ENCODE data around the gene FLNB. TPM values are rescaled to one million over a fixed set of nuclear protein-coding genes. Genes with fewer than 3 reads are reported as not detected.

FLNB gene
- total and polyA plus RNA-seq, 9 of the 15 experiments (the other 6 are each of a cell fraction or from before 2014, with no cell fraction given), result 9.4 to 48.1 (median 25.6) TPM

DNA sequence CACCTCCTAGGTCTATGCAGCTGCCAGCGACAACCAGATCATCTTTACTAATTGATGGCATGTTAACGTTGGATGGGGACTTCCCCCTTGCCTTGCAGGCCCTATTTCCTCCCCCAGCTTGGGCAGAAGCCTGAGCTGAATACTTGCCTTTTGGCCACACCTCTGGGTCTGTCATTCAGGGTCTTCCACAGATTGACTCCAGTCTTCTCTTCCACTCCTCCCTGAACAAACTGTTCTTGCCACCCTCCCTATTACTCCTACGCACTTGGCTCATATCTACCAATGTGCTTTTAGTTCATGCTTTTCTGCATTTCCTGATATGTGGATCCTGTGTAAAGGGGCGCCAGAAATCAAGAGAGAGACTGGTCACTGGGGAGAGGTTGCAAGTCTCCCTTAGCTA is 129.1 kb downstream of the FLNB start:
- no TSS peak for BruUV-seq (replicated peaks)
- no peaks in the 10 kb centered on the region for H3K9me3 ChIP-seq (replicated peaks; ENCODE audit: control insufficient read depth, insufficient read depth, low read depth, low read length)
- H3K4me2 ChIP-seq (ENCODE audit: insufficient read depth, low read length), result no peak overlapping the region
- peaks cover 66% of the 10 kb centered on the region; the same call in 2 of the 3 replicates for H3K36me3 ChIP-seq (ENCODE audit: control insufficient read depth, insufficient read depth, low read length)
- intact Hi-C loops (cut with micrococcal nuclease), result no loop called here
- no peaks in the 10 kb centered on the region for H3K4me1 ChIP-seq (replicated peaks in 1 of 2; ENCODE audit: control insufficient read depth in 2 of 2, insufficient read depth in 2 of 2, low read length in 2 of 2)
- H3K79me2 ChIP-seq (ENCODE audit: control insufficient read depth, insufficient read depth, low read length), result no peaks in the 10 kb centered on the region
- FAIRE-seq (no peak), ATAC-seq (no peak), DNase-seq (ENCODE audit: extremely low read depth in 1 of 4, low spot score in 3 of 4) (no peak)
- H2AFZ ChIP-seq (ENCODE audit: low read depth, low read length), result no peak overlapping the region
- H3K27me3 ChIP-seq (ENCODE audit: control insufficient read depth in 2 of 2, insufficient read depth in 2 of 2, low read length in 2 of 2), result no peaks in the 10 kb centered on the region
- ChIA-PET CTCF (ENCODE audit: low intra/inter-chr PET ratio) (no interaction called here), POLR2A (no interaction called here)
- H3K9ac ChIP-seq (ENCODE audit: insufficient read depth in 1 of 2, low read depth in 2 of 2, low read length in 2 of 2), result no peak overlapping the region
- no peak overlapping the region for H3K4me3 ChIP-seq
- H3K27ac ChIP-seq (ENCODE audit: extremely low read depth, low read depth, low read length), result no peak overlapping the region
- no peaks in the 10 kb centered on the region for H4K20me1 ChIP-seq (replicated peaks; ENCODE audit: control insufficient read depth, insufficient read depth, low read length)
- 79% methylated on average over 4 of the region's 4 CpGs for WGBS (ENCODE audit: insufficient coverage, low coverage, missing lambda C conversion rate)
- H3K9me1 ChIP-seq (ENCODE audit: control insufficient read depth, insufficient read depth, low read length), result no peaks in the 10 kb centered on the region
- in situ Hi-C loops (cut with MboI), result no loop called here
- no peak for TF ChIP-seq SMAD2 (IDR thresholded peaks at IDR 0.05; ENCODE audit: low read depth, low read length)
- no peak for TF ChIP-seq PPARD (CRISPR knock-in tag; IDR thresholded peaks at IDR 0.05)
- no peak for TF ChIP-seq VEZF1 (CRISPR knock-in tag; IDR thresholded peaks at IDR 0.05)
- TF ChIP-seq, protein P1, sequence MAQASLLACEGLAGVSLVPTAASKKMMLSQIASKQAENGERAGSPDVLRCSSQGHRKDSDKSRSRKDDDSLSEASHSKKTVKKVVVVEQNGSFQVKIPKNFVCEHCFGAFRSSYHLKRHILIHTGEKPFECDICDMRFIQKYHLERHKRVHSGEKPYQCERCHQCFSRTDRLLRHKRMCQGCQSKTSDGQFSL (CRISPR knock-in tag; IDR thresholded peaks at IDR 0.05), result no peak
- TF ChIP-seq, protein P1 (tag; IDR thresholded peaks at IDR 0.05), result no peak
- no peak for TF ChIP-seq KLF16 (IDR thresholded peaks at IDR 0.05)
- TF ChIP-seq TCF7 (IDR thresholded peaks at IDR 0.05; ENCODE audit: borderline replicate concordance), result no peak
- TF ChIP-seq CBFA2T2 (conservative IDR thresholded peaks at IDR 0.05), result no peak
- no peak for TF ChIP-seq DEAF1 (CRISPR knock-in tag; IDR thresholded peaks at IDR 0.05)
- no peak for TF ChIP-seq E2F3 (CRISPR knock-in tag; IDR thresholded peaks at IDR 0.05)
- no peak for TF ChIP-seq ZNF76 (CRISPR knock-in tag; IDR thresholded peaks at IDR 0.05; ENCODE audit: borderline replicate concordance)
- no peak for TF ChIP-seq CHAMP1 (IDR thresholded peaks at IDR 0.05)
- TF ChIP-seq ZFP91 (CRISPR knock-in tag; IDR thresholded peaks at IDR 0.05), result no peak
- TF ChIP-seq RBM22 (IDR thresholded peaks at IDR 0.05; ENCODE audit: low read depth, low read length, poor library complexity, severe bottlenecking), result no peak
- TF ChIP-seq ZNF77 (CRISPR knock-in tag; IDR thresholded peaks at IDR 0.05), result no peak
- no peak for TF ChIP-seq NONO (IDR thresholded peaks at IDR 0.05; ENCODE audit: low read depth in 2 of 2, low read length in 1 of 2)

All from K562 (cell line).